LNCaP clone FGC (cell line): ENCODE data around the gene ATXN10.

ENCODE experiments used
- DNase-seq: peaks from one replicate; pipeline ENCODE4 v3.0.0-alpha.2; 2011; ENCODE audit warnings: low read depth
- H3K4me3 ChIP-seq: 2 replicates; pipeline ENCODE4 v1.5.1; 2011; ENCODE audit warnings: mild to moderate bottlenecking, low read depth, low read length, control low read depth
- CTCF ChIP-seq: IDR thresholded peaks from 2 replicates; pipeline ENCODE4 v1.5.1; 2012; ENCODE audit warnings: mild to moderate bottlenecking; ENCODE audit not compliant: control insufficient read depth, insufficient read depth; ENCODE audit errors: extremely low read depth

The ATXN10 gene

DNA sequence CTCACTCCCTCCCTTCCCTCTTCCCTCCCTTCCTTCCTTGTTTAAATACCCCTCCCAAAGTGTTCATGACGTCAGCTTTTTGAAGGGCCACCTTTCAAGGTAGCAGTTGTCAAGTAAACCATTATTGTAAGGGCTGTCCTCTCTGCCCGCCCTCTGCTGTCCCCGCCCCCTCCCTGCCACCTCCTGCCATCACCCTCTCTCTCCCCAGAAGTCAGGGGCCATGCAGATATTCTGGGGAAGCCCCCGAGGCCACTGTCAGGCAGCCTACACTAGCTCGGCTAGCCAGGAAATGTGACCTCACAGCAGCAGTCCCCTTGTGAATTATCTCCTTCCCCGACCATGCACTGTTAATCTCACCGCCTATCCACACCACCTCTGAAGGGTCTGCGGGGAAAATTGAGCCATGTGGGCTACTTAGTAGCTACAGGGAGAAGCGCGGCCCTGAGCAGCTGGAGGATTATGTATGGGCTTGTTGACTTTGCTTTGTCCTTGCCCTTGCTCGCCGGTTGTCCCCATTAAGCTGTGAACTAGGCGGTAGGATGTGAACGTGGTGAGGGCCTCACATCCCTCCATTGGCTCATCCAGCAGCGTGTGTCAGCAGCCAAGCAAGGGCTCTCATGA, 42.1 kb upstream of the ATXN10 start:
- H3K4me3 ChIP-seq, result no peak overlapping the region
- no peak for DNase-seq
- TF ChIP-seq CTCF, result no peak

DNA sequence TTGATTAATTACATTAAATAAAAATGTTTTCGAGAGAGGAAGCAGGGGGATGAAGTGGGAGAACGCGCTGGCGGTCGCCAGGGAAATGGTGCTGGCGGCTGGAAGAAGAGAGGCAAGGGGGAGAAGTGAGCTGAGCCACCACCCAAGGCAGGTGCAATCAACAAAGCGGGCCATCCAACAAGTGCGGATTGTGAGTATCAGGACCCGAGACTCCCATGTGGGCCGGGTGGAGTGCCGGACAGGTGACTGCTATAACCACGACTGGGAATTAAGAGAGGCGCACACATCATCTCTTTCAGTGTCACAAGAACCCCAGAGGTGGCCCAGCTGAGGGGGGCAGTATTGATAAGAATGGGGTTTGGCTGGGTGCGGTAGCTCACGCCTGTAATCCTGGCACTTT, 41.2 kb upstream of the ATXN10 start:
- no peak for DNase-seq
- no peak for TF ChIP-seq CTCF
- H3K4me3 ChIP-seq, result no peak overlapping the region

DNA sequence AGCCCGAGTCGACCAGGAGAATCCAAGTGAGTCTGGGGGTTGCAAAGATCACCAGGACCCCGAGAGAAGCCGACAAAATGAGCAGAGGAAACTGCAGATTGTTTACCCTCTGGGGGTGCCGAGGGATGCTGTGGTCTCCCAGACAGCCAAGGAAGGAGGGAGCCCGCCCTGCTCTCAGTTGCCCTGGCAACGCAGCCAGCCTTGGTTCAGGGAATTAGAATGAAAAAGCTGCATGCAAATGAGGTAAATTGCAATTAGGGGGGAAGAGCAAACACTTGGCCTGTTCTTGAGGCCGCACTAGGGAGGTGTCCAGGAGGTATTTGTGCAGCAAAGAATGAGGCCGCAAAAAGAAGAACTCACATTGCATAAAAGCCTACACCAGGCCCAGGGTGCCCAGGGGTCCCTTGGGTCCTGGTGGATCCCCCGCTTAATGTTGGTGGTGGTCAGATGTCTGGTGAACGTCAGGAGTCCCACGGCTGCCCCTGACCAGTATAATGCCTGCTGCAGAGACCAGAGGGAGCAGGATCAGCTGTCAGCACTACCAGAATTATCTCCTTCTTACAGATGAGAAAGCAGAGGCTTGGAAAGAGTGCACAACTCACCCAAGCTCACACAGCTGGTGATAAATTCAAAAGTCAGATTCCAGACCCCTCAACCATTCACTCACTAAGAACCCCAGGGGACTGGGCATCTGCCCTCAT, 40.3 kb upstream of the ATXN10 start:
- H3K4me3 ChIP-seq, result no peak overlapping the region
- no peak for TF ChIP-seq CTCF
- no peak for DNase-seq

DNA sequence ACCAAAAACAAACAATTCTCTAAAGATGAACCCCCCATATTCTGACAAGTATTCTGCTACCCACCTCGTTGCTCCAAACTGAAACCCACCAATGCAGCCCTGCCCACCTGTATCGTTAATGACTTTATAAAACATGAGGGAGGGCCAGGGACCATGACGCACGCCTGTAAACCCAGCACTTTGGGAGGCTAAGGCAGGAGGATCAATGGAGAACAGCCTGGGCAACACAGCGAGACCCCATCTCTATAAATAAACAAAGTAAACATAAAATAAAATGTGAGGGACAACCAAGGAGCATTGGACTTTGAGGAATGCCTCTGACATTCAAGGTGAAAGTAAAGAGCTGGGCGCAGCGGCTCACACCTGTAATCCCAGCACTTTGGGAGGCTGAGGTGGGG, 39.8 kb upstream of the ATXN10 start:
- DNase-seq, result no peak
- TF ChIP-seq CTCF, result no peak
- no peak overlapping the region for H3K4me3 ChIP-seq

DNA sequence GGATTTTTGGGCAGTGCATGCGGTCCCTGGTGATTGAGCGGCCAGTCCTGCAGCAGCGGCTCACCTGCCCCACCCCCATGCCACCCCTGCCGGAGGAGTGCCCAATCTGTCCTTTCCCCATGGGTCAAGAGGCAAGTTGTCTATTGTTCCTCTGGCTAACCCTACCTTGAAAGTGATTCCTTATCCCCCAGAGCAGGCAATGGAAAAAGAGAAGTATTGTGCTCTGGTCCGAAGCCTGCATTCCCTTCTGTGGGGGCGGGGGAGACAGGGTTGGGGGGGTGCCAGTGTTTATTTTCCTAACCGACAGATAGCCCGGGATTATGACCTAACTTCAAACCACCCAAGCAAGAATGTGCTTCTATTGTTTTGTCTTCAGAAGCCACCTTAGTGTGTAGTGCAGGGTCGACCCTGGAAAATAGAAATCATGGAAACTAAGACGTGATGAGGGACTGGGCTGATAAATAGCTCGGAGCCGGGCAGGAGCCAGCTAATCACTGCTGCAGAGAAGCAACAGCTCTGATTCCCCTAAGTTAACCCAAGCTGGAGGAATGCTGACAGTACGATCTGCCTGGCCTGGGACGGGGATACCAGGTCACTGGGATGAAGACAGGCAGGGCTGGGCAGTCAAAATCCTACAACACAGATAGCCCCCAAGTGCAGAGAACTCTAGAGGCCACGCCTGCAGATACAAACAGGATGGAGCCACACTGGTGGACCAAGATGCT, 38.7 kb upstream of the ATXN10 start:
- H3K4me3 ChIP-seq, result no peak overlapping the region
- no peak for TF ChIP-seq CTCF
- no peak for DNase-seq

DNA sequence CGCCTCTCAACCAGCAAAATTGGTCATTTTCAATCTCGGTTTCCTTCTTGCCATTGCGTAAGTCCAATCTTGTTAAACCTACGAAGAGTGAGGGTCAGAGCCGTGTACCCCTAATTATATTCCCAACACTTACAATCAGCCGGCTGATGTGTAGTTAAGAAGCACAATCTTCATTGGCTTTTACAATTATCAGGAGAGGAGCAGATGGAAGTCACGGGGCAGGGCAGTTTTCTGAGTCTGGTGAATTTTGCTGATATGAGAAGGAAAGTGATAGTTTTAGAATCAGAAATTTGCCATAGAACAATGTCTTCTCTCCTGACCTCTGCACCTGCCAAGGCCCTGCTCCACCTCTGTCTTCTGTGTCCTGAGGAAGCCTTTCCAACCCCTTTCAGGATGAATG, 35.0 kb upstream of the ATXN10 start:
- no peak for DNase-seq
- TF ChIP-seq CTCF, result no peak
- H3K4me3 ChIP-seq, result no peak overlapping the region
